HEK293T (cell line): ENCODE data around the gene MMP23B.

ENCODE experiments used
- CTCF ChIA-PET: fragments of 350-600 bp; formaldehyde crosslinking; extraction: SDS; loops from one replicate; lab custom pipeline; 2021; ENCODE audit warnings: antibody characterized with exemption, inconsistent platforms; lab: Yijun Ruan, JAX
- POLR2A ChIA-PET: fragments of 350-600 bp; formaldehyde crosslinking; extraction: SDS; loops from one replicate; lab custom pipeline; 2020; ENCODE audit warnings: antibody characterized with exemption, inconsistent platforms; lab: Yijun Ruan, JAX
- DNase-seq: peaks from one replicate; pipeline ENCODE4 v3.0.0; 2012; ENCODE audit warnings: mixed read lengths; ENCODE audit errors: extremely low spot score
- ARNT ChIP-seq: fragments of 450-650 bp; IDR thresholded peaks from 2 replicates; pipeline ENCODE4 v1.6.1; 2017; ENCODE audit warnings: mild to moderate bottlenecking
- BHLHE40 ChIP-seq: fragments of 450-650 bp; IDR thresholded peaks from 2 replicates; pipeline ENCODE4 v1.6.1; 2016; ENCODE audit warnings: mild to moderate bottlenecking, moderate library complexity, borderline replicate concordance
- CTBP1 ChIP-seq: fragments of 450-650 bp; IDR thresholded peaks from 2 replicates; pipeline ENCODE4 v1.6.1; 2016; ENCODE audit warnings: borderline replicate concordance
- ELF4 ChIP-seq: fragments of 450-650 bp; IDR thresholded peaks from 2 replicates; pipeline ENCODE4 v1.6.1; 2017; ENCODE audit warnings: antibody characterized with exemption
- FOXA1 ChIP-seq: fragments of 450-650 bp; IDR thresholded peaks from 2 replicates; pipeline ENCODE4 v1.6.1; 2016; ENCODE audit warnings: mild to moderate bottlenecking
- FOXK2 ChIP-seq: fragments of 450-650 bp; IDR thresholded peaks from 2 replicates; pipeline ENCODE4 v1.6.1; 2016; ENCODE audit warnings: mild to moderate bottlenecking
- FOXM1 ChIP-seq: fragments of 450-650 bp; IDR thresholded peaks from 2 replicates; pipeline ENCODE4 v1.6.1; 2017; ENCODE audit warnings: mild to moderate bottlenecking, borderline replicate concordance
- HDGF ChIP-seq: fragments of 450-650 bp; IDR thresholded peaks from 2 replicates; pipeline ENCODE4 v1.6.1; 2017; ENCODE audit warnings: antibody characterized with exemption, borderline replicate concordance
- L3MBTL2 ChIP-seq: fragments of 450-650 bp; conservative IDR thresholded peaks from 2 replicates; pipeline ENCODE4 v1.6.1; 2016; ENCODE audit warnings: mild to moderate bottlenecking
- LEF1 ChIP-seq: fragments of 450-650 bp; IDR thresholded peaks from 2 replicates; pipeline ENCODE4 v1.6.1; 2017; ENCODE audit warnings: mild to moderate bottlenecking, borderline replicate concordance
- NFRKB ChIP-seq: fragments of 450-650 bp; IDR thresholded peaks from 2 replicates; pipeline ENCODE4 v1.6.1; 2016; ENCODE audit warnings: mild to moderate bottlenecking, moderate library complexity
- SP1 ChIP-seq: fragments of 450-650 bp; IDR thresholded peaks from 2 replicates; pipeline ENCODE4 v1.6.1; 2017
- SUZ12 ChIP-seq: fragments of 450-650 bp; IDR thresholded peaks from 2 replicates; pipeline ENCODE4 v1.6.1; 2016; ENCODE audit warnings: mild to moderate bottlenecking
- TARDBP ChIP-seq: fragments of 450-650 bp; IDR thresholded peaks from 2 replicates; pipeline ENCODE4 v1.6.1; 2016
- ZNF384 ChIP-seq: fragments of 450-650 bp; IDR thresholded peaks from 2 replicates; pipeline ENCODE4 v1.6.1; 2016
- TF ChIP-seq, protein P1 (sequence below): fragments of 450-650 bp; IDR thresholded peaks from 2 replicates; pipeline ENCODE4 v1.6.1; 2016

Gene MMP23B

DNA sequence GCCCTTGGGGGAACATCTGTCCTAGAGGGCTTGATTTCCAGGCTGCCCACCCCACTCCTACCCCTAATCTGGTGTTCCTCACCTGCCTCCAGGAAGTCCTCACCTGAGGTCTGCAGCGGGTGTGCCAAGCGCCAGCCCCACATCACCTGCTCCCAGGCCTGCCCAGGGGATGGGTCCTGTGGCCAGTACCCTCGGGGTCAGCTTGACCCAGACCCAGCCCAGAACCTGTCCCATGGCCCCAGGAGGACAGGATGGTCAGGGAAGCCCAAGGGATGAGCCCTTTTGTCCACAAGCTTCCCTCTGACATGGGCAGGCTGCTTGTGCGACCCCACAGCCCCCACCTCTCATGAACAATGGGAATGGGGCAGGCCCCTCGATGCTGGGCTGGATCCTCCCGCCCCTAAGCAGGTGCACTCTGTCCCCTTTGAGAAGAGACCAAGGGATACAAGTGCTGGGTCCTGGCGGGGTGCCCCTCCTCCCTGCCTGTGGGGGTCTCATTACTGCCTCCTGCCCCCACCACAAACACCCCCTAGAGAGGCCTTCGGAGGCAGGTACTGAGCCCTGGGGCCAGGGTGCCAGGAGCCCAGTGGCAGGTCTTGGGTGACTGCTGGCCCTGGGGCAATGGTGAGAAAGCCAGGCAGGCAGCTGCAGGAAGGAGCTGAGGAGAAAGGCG lies 13.4 kb upstream of the MMP23B start:
- TF ChIP-seq HDGF: no peak
- TF ChIP-seq BHLHE40: no peak
- TF ChIP-seq ZNF384: no peak
- no peak for TF ChIP-seq SP1
- no peak for TF ChIP-seq FOXK2
- CTCF ChIA-PET: no interaction called here
- no peak for DNase-seq
- POLR2A ChIA-PET: interaction anchor here (0.8 kb wide), 1 partner anchor 11 kb away, joined by 3 read pairs; no protein-coding TSS in a partner anchor

DNA sequence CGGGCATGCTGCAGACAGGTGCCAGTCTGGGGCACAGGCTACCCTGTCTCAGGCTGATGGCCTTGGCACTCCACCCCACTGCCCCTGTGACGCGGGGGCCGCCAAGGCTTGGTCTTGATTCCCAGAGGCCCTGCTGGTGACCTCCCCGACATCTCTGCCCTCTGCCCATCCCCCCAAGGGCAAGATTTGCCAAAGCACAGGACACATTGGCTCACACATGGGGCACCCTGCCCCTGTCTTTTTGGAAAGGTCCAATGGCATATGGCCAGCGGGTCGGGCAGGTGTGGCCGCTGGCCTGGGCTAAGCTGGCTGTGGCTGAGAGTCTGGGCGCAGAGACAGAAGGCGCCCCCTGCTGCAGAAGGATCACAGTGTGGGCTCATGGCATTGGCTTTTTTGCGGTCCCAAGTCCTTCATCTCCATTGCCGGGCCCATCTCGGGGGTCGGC lies 12.0 kb upstream of the MMP23B start:
- TF ChIP-seq HDGF (no peak), ELF4 (no peak), TARDBP (no peak), ARNT (no peak), SUZ12 (no peak), CTBP1 (no peak), SP1 (no peak), FOXA1 (no peak), ZNF384 (no peak), NFRKB (no peak), L3MBTL2 (no peak), BHLHE40 (no peak), FOXM1 (no peak)
- TF ChIP-seq, protein P1, sequence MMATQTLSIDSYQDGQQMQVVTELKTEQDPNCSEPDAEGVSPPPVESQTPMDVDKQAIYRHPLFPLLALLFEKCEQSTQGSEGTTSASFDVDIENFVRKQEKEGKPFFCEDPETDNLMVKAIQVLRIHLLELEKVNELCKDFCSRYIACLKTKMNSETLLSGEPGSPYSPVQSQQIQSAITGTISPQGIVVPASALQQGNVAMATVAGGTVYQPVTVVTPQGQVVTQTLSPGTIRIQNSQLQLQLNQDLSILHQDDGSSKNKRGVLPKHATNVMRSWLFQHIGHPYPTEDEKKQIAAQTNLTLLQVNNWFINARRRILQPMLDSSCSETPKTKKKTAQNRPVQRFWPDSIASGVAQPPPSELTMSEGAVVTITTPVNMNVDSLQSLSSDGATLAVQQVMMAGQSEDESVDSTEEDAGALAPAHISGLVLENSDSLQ: no peak
- DNase-seq: no peak
- CTCF ChIA-PET: interaction anchor here (0.6 to 0.7 kb wide), 2 partner anchors 31 to 74 kb away, joined by 3 to 4 read pairs; no protein-coding TSS in a partner anchor
- POLR2A ChIA-PET: no interaction called here

DNA sequence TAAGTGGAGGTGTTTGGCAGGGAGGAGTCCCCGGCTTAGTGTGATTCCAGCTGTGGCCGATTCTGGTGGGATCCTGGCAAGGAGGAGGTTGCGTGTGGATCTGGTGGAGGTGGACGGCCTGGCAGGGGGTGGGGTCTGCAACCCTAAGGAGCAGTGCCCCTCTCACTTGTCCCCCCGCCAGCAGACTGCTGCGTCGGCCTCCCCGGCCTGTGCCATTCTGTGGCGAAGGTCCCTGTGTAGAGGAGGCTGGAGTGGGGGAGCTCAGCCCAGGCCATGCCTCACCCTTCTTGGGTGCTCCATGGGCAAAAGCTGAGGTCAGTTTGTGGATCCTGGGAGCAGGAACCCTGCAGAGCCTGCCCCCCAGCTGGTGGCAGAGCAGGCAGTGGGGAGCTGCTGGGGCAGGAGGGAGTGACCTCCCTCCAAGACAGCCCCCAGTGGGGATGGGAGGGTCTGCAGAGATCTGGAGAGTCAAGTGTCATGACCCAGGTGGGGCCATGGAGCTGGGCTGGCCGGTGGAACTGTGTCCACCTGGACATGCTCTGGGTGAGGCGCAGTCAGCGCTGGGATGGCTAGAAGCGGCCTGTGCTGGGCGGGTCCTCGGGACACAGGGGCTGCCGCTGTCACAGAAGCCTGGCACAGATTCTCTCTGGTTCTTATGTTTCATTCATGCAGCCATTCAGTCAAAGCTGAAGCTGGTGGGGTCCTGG lies 11.4 kb upstream of the MMP23B start:
- ChIA-PET POLR2A (no interaction called here), CTCF (no interaction called here)
- DNase-seq: no peak
- TF ChIP-seq TARDBP: no peak
- no peak for TF ChIP-seq FOXA1
- TF ChIP-seq SP1: no peak
- TF ChIP-seq LEF1: no peak
- TF ChIP-seq ELF4: no peak
- no peak for TF ChIP-seq HDGF
- no peak for TF ChIP-seq SUZ12
- no peak for TF ChIP-seq BHLHE40
- no peak for TF ChIP-seq FOXK2
- TF ChIP-seq, protein P1: no peak
- TF ChIP-seq FOXM1: no peak
- TF ChIP-seq ARNT: no peak

DNA sequence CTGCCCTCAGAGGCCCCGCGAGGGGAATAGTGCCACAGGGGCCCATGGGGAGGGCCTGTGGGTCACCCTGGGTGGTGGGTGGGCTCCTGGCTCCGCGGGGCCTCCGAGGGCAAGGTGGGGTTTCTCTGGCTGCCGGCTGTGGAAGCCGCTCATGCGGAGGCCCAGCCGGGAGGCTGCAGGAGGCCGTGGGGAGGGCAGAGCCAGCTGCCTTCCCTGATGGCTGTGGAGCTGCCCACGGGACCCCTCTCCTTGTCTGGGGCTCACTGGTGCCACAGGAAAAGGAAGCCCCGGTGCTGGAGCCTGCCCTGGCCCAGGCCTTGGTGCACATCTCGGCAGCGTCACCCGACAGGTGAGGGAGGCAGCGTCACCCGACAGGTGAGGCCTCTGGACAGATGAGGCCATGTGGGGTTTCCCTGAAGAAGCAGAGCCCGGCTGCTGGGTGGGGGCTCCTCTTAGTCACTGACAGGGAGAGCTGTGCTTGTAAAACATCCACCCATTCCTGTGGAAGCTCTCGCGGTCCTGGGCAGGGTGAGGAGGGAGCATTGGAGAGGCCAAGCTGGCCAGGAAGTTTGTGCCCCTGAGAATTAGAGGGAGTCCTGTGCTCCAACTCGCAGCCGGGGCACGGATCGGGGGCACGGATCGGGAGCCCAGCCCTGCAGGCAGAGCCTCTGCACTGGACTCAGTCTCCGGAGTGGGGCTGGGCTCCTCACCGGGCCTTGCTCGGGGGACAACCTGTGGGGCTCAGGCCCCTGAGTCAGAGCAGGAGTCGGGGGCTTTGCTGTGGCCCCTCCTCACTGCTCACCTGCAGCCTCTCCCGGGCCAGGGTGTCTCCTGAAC lies 10.6 kb upstream of the MMP23B start:
- DNase-seq: no peak
- POLR2A ChIA-PET: no interaction called here
- CTCF ChIA-PET: no interaction called here
- TF ChIP-seq FOXK2 (no peak), ELF4 (no peak), FOXA1 (no peak), SUZ12 (no peak), ARNT (no peak)
- TF ChIP-seq, protein P1: no peak

DNA sequence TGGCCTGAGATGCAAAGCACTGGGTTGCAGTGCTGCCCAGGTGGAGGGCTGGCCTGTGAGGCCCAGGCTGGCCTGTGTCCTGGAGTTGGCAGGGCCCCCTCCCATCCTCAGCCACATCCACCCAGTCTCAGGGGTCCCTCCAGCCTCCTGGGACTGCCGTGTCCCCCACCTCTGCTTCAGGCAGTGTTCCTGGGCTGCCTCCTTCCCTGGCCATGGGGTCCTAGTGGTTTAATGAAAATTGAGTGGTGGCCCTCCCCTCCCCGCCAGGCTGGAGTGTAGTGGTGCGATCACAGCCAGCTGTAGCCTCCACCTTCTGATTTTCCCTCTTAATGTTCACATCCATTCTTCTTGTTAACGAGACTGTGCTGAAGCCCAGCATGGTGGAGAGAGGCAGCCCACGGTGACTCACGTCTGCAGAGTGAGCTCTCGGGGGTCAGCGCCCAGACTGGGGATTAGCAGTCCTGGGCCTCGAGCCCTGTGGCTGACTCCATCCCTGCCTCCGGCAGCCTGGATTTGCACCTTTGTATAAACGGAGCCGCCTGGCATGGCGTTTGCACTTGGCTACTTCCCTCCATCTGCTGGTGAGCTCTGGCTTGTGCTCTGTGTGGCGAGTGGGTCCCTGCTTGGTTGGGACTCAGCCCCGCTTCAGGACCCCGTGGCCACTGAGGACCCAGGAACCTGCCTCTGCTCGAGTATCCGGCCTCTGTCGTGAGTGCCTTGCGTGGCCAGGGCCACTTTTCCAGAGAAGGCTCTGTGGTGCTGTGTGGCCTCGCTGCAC lies 9.8 kb upstream of the MMP23B start:
- POLR2A ChIA-PET: interaction anchor here (1.0 kb wide), 1 partner anchor 25 kb away, joined by 3 read pairs; no protein-coding TSS in a partner anchor
- TF ChIP-seq SUZ12: no peak
- TF ChIP-seq L3MBTL2: no peak
- TF ChIP-seq FOXK2: no peak
- TF ChIP-seq CTBP1: no peak
- no peak for TF ChIP-seq SP1
- no peak for TF ChIP-seq HDGF
- TF ChIP-seq FOXA1: no peak
- no peak for TF ChIP-seq NFRKB
- no peak for TF ChIP-seq ARNT
- TF ChIP-seq ZNF384: no peak
- no peak for TF ChIP-seq ELF4
- TF ChIP-seq TARDBP: no peak
- no peak for TF ChIP-seq FOXM1
- no peak for TF ChIP-seq BHLHE40
- no peak for DNase-seq
- CTCF ChIA-PET: no interaction called here
